GM10847 (cell line): ENCODE data around the gene CYB5R3.

ENCODE experiments used
- POLR2A ChIP-seq: IDR thresholded peaks from 2 replicates; pipeline ENCODE4 v1.6.1; 2011; ENCODE audit not compliant: insufficient read length; ENCODE audit errors: extremely low read depth

The CYB5R3 gene

DNA sequence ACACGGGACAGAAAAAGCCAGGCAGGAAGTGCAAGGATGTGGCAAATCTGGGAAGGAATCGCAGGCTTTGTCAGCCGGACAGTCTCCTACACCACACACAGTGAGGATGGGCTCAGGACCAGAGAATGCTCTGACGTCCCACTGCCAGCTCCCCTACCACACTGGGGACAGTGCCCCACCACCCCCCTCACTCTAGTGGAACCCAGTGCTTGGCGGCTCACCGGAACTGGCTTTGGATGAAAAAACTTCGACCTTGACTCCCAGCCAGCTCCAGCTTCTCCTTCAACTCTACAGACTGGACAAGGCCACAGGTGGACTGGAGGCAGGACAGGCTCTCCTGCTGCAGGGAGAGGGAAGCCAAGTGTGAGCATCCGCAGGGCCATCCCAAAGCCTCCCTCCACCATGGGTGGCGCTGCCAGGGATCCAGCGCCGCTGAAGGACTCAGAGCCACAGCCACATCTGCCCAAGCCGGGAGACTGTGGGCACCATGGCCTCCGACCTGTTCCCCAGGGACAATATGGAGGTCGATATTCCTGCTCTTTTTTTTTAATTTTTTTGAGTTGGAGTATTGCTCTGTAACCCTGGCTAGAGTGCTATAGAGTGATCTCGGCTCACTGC, 71.5 kb downstream of the CYB5R3 start:
- no peak for TF ChIP-seq POLR2A
